Muscle of back (tissue), 11 donors: Measurements from ENCODE around the gene GLIS2. TPM values are rescaled to one million over a fixed set of nuclear protein-coding genes. Genes with fewer than 3 reads are reported as not detected.

Experiments used
- DNase-seq, 3 donors: peaks; one replicate each; pipeline versions ENCODE4 v3.0.0 to v3.0.0-alpha.2; 2013
- polyA plus RNA-seq, 10 donors: library from polyadenylated mRNA; unstranded; fragments of 120-200 nt; gene quantifications; one replicate each; pipeline ENCODE4 v1.2.1, GENCODE V29; 2013; ENCODE audit not compliant: insufficient read length in 10 of 10

GLIS2 gene
- polyA plus RNA-seq, 10 donors: 14.8 to 30.7 (median 22.6) TPM

DNA sequence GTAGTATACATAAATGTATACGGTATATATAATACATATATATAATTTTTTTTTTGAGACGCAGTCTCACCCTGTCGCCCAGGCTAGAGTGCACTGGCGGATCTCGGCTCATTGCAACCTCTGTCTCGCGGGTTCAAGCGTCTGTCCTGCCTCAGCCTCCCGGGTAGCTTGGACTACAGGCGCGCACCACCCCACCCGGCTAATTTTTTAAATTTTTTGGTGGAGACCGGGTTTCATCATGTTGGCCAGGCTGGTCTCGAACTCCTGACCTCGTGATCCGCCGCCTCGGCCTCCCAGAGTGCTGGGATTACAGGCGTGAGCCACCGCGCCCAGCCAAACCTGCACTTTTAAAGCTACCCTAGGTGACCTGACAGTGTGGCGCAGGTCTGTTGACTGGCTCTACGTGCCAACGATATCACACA is 34.5 kb downstream of the GLIS2 start:
- DNase-seq: no peak

DNA sequence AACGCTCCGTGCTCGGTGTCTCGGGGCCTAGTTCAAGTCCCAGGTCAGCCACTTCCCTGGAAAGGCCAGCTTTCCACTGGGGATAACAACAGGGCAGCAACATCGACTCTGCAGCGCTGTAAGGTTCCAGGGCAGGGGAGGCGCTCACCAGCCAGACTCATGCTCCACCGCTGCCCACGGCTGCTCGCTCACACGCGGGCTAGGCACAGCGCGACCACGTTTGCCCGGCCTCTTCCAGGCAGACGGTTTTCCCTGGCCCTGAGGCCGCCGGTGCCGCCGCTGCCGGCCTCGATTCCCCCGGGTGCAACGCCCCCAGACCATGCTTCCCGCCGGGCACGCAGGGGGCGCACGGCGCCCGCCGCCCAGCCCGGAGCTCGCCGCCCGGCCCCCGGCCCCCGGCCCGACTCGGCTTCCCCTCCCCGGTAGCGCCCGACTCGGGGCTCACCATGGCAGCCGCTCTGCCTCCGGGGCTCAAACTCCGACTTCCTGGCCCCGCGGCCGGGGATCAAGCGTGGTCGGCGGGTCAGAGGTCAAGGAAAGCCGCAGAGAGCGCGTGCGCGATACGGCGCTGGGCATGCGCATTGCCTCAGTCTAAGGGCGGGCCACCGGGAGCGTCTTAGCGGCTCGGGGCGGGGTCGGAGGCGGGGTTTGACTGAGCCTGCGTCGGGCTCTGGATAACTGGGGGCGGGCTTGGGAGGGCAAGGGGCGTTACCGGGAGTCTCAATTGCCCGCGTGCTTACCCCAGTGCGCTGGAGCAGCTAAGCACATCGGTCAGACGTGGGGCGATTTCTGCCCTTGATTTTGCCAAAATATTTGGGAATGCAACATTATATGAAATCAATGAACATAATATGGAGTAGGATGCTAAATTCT is 35.2 kb downstream of the GLIS2 start, which contains the start of gene PAM16:
TSS of gene PAM16 (minus strand) at position 535 of the 873 bp plus-strand sequence. CDS start at position 448, 87 bp downstream.
- DNase-seq: peak; percentile 95 to 98 (median 96)

DNA sequence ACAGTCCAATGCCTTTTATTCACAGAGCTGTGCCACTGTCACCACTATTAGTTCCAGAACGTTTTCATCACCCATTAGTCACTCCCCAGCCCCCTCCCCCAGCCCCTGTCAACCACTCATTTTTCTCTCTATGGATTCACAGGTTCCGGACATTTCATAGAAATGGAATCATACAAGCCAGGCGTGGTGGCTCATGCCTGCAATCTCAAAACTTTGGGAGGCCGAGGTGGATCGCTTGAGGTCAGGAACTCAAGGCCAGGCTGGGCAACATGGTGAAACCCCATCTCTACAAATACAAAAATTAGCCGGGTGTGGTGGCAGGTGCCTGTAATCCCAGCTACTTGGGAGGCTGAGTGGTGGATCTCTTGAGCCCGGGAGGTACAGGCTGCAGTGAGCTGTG is 36.0 kb downstream of the GLIS2 start:
- peak in 1 of 3 donors; percentile 51 for DNase-seq

DNA sequence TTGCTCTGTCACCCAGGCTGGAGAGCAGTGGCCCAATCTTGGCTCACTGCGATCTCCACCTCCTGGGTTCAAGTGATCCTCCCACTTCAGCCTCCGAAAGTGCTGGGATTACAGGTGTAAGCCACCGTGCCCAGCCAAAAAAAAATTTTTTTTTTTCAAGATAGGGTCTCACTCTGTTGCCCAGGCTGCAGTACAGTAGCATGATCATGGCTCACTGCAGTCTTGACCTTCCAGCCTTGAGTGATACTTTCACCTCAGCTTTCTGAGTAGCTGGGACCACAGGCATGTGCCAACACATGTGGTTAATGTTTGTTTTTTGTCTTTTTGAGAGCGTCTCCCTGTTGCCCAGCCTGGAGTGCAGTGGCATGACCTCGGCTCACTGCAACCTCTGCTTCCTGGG is 37.0 kb downstream of the GLIS2 start:
- no peak for DNase-seq

DNA sequence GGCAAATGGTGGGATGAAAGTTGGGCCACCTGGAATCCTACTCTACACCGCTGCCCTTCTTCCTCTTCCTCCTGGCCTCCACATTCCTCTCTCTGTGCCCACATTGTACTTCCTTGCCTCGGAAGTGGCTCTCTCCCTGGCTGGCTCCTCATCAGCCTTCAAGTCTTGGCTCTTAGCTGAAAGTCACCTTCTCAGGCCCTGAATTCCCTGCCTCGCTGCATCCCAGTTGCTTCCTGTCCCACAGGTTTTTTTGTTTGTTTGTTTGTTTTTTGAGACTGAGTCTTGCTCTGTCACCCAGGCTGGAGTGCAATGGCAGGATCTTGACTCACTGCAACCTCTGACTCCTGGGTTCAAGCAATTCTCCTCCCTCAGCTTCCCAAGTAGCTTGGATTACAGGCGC is 37.8 kb downstream of the GLIS2 start:
- DNase-seq: no peak

DNA sequence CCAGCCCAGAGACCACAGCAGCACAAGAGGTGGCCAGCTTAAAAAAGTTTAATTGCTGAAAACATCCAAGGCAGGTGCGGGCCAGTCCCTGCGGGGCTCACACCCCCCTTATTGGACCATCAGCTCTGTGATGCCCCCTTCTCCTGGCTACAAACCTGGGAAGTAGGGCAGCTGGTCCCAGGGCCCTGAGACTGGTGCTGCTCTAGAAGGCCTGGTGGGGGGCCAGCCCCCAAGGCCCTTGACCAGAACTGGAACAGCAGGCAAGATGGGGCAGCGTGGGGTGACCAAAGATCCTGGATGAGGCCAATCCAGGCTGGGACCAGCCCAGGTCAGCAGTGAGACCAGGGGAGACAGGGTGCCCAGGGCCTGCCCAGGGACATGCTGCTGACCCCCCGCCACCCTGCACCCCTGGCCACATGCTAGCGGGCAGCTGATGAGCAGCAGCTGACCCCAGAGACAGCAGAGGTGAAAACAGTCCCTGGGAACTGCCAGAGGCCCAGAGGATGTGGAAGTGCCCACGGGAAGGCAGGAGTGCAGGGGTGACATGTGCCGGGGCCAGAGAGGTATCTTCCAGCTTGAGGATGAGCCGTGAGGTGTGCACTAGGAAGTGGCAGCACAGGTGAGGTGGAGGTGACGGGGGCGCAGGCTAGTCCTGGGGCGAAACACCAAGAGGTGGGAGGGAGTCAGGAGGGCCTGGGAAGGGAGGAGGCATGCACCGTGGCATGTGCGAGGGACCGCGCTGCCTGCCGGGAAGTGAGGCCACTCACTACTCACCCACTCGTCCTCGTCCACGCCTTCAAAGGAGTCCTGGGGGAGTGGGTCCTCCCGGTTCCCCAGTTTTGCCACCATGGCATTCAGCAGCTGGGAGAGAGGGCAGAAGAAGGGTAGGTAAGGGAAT is 38.9 kb downstream of the GLIS2 start:
- no peak for DNase-seq

DNA sequence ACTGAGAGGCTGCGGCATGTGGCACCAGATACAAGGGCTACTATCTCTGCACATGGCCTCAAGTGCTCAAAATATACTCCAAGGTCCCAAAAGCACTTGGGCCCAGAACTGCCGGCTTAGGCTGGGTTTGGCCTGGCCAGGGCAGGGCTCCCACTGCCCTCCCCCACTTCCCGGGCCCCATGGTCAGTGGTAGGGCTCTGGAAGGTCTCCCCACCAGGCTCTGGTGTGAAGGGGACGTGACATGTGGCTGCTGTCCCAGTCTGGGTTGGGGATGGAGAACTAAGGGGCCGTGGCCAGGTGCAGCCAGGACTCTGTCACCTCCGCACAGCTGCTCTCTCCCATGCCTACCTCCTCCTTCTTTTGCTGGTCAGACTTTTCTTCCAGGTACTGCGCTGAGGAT is 41.0 kb downstream of the GLIS2 start:
- no peak for DNase-seq

DNA sequence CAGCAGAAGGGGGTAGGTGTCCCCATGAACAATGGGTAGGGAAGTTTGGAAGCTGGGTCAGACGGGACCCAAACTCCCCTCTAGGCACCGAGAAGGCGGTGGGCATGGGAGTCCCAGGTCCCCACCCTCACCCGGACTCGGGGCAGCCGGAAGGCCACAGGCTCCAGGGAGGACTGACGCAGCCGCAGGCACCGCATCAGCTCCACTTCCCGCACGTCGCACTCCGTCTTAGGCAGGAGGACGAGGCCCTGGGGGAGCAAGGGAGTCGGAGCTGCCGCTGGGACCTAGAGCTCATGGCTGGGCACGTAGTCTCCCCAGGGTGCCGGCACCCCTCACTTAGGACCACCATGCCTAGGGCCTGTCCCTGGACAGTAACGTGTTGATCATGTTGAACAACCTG is 42.4 kb downstream of the GLIS2 start:
- no peak for DNase-seq

DNA sequence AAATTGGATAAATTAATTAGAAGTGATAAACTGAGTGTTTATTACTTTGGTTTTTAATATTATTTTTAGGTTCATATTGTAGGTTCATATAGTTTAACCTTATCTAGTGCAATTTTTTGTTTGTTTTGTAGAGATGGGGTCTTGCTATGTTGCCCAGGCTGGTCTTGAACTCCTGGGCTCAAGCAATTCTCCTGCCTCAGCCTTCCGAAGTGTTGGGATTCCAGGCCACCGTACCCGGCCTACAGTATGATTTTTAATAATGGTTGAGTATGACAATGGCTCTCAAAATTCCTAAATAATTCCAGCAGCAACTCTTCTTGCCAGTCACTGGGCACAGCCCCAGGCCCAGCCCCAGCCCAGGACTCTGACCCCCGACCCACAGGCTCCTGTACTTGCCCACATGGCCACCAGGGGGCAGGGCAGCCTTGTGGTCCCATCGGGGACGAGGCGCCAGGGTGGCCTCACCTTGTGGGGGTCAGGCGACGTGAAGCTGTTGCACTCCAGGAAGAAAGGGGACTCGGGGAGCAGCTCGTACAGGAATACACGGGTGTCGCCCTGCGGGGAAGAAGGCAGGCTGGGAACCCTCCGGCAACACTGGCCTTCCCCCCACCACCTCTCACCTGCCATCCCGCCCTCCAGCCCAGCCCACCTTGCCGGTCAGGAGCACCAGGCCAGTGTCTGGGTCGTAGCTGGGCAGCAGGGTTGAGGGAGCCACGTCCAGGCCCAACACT is 43.1 kb downstream of the GLIS2 start:
- peak in 1 of 3 donors; percentile 62 for DNase-seq

DNA sequence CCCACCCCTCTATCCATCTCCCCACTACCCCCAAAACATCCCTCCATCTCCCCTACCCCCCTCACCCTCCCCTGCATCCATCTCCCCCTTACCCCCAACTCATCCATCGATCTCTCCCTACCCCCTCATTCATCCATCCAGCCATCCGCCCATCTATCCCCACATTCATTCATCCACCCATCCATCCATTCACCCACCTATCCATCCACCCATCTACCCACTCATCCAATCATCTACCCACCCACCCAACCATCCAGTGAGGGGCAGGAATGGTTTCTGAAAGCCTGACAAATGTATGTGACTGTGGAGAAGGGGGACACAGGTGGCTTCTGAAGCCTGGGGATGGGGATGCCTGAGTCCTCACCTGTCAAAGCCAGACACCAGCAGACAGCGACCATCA is 44.0 kb downstream of the GLIS2 start:
- DNase-seq: no peak

DNA sequence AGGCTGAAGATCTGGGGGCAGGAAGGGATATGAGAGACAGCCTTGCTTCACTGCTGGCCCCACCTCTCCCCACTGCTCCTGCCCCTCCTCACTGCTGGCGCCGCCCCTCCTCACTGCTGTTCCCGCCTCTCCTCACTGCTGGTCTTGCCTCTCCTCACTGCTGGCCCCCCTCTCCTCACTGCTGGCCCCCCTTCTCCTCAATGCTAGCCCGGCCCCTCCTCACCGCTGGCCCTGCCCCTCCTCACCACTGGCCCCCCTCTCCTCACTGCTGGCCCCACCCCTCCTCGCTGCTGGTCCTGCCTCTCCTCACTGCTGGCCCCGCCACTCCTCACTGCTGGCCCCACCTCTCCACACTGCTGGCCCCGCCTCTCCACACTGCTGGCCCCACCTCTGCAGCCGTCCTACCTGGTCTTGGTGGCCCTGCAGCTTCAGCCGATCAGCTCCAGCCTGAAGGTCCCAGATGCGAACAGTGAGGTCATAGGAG is 44.7 kb downstream of the GLIS2 start:
- no peak for DNase-seq

DNA sequence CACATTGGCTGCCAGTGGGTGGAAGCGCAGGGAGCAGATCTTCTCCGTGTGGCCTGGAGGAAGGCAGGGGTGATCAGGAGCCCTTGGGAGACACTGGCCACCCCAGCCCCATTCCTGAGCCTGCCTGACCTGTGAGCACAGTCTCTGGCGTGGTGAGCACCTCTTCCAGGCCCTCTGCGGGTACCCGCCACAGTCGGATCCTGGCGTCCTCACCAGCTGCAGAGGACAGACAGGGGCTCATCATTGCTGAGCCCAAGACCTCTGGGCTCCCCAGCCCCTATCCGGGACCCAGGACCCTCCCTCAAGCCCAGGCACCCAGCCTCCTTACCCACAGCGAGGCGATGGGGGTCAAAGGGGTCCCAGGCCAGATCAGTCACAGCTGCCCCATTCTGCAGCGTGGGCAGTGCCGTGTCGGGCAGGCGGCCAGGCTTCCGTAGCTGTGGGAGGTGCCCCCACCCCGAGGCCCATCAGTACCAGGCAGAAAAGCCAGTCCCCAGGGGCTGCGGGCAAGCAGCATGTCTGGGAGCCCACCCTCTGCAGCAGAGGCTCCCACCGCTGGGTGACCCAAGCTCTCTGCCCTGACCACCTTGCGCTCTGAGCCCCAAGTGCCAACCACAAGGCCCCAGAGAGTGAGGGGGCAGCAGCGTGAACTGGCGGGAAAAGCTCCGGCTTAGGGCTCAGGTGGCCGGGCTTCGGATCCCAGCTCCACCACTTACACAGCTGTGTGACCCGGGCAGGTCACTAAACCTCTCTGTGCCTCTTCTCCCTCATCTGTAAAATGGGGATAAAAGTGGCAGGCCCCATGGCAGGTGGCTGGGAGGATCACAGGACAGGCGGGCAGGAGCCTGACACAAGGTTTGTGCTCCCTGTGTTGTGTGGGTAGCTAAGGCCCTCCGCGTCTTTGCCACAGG is 45.4 kb downstream of the GLIS2 start:
- no peak for DNase-seq

DNA sequence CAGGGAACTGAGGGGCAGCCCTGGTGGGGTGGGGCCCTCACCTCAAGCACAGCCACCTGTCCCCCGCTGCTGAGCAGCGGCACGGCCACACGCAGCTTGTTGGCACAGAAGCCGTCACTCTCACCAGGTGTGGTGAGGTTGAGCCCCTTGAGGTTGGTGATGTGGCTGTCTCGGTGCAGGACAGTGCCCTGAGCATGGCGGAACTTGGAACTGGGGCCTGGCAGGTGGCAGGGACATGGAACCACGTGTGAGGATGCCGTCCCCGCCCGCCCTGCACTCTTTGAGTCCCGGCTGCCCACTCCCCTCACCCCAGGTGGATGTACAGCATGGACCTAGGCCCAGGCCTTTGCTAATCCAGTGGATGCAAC is 46.1 kb downstream of the GLIS2 start:
- DNase-seq: no peak

DNA sequence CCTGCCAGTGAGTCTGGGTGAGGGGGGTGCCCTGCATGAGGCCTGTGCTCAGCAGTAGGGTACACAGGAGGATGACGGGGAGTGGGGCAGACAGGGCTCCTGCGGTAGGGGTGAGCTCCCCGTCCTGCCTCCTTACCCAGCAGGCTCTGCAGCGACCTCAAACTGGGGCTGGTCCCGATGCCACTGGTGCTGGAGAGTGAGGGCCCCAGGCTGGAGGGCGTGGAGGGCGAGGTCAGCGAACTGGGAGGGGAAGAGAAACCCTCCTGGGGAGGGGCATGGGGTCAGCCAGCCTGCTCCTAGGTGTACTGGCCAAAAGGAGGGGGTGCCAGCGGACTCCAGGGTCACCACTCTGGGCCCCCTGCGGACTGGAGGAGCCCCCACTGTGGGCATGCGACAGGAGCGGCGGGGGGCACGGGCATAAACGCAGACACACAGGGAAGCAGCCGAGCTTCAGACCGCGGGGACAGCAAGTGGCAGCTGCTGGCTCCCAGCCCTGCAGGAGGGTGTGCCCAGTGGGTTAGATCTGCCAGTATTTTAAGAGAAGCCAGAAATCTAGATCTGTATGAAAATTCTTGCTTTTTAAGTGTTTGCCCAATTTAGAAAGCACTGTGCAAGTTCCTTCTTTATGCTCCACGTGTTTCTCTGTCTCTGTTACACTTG is 46.7 kb downstream of the GLIS2 start:
- no peak for DNase-seq

DNA sequence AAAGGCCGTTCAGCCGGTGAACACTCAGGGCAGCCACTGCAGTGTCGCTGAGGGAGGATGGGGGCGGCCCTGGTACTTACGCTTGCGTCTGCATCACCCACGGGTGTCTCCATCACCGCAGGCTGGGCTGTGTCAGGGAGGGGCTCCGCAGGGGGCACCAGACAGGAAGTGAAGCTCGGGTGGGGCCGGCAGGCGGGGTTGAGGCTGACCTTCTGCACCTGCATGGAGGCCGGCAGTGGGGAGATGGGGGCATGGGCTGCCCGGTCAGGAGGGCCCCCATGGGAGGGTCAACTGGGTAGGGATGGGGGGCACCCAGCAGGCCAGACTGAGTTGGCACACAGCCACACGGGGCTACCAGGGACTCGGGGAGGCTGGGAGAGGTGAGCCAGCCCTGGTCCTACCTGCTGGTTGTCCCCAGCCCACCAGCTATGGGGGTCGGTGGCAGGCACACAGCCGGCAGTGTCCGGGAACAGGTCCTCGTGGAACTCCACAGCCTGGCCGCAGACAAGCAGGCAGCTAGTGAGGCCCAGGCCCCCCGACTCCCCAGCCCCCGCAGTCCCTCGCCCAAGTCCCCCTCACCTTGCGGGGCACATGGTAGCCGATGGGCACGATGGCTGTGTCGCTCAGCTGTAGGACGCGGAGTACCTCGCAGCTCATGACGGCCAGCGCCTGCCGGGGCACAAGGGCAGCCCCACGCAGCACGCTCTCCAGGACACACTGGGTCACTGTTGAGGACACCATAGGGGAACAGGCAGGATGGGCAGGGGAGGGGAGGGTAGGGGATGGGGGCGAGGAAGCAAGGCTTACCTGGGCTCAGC is 48.5 kb downstream of the GLIS2 start:
- no peak for DNase-seq

DNA sequence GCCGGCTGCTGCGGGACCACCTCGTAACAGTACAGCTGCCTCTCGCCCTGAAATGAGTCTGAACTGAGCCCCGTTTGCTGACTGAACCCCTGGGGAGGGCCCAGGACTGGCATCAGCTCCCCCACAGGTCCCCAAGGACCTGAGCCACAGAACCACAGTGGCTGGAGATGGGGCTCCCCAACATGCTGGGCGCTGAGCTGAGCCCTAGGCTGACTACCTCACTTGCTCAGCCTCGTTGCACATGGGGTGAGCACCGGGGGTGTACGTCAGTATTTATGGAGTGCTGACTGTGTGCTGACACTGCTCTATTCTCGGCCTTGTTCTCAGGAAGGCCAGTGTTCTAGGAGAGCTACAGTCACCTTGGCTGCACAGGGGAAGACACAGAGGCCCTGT is 49.1 kb downstream of the GLIS2 start:
- DNase-seq: no peak

DNA sequence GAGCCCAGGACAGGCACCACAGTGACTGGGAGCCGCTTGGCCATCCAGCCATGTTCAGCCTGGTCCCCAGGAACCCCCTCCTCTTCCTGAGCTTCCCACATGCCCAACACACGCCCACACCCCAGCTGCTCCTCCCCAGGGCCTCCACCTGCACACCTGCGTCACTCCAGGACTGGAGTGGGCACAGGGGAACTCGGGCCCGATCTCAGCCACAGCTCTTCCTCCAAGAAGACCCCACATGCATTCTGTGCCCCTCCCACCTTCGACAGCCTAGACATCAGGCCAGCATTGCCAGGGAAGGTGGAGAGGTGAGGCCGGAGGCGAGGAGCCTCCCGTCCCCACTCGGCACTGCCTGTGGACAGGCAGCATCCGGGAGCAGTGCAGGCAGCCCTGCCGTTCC is 49.7 kb downstream of the GLIS2 start:
- no peak for DNase-seq

DNA sequence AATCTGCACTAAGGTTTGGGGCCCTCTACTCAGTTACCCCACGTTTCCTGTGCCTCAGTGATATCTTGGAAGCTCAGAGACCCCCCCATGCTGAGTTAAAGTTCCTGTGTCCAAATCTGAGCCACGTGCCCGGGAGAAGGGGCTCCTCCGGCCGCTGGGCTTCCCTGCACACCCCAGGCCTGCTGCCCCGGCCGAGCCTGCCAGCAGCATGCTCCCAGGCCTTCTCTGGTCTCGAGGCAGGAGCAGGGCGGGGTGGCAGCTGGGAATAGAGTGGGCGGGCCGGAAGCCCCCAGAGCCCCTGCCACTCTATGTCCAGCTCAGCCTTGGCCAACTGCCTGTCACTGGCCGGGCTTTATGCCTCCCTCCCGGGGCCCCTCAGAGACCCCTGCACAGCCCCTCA is 50.1 kb downstream of the GLIS2 start:
- DNase-seq: no peak

DNA sequence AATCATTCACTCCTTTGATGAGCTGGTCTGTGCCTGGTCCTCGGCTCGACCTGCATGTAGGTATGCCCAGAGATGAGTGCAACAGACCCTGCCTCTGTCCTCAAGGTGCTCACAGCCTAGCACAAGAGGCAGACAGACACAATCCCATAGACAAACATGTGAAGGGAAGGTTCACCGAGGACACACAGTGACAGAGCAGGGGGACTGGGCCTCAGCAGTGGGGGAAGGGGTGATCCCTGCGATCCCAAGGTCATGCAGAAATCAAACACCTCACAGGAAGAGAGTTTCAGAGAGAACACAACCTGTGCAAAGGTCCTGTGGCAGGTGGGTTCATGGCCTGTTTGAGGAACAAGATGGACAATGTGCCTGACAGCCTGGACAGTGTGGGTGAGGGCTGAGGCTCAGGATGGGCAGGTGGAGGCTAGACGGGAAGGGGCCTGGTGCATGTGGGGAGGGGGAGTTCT is 51.6 kb downstream of the GLIS2 start:
- no peak for DNase-seq
